DMS79 treated with DMSO at 0.1 percent for 48 hours (cell line): ENCODE measurements around the gene PDE4B.

Experiments
- DNase-seq: peaks from one replicate; lab custom pipeline; 2025; lab: John Stamatoyannopoulos, UW

PDE4B gene

DNA sequence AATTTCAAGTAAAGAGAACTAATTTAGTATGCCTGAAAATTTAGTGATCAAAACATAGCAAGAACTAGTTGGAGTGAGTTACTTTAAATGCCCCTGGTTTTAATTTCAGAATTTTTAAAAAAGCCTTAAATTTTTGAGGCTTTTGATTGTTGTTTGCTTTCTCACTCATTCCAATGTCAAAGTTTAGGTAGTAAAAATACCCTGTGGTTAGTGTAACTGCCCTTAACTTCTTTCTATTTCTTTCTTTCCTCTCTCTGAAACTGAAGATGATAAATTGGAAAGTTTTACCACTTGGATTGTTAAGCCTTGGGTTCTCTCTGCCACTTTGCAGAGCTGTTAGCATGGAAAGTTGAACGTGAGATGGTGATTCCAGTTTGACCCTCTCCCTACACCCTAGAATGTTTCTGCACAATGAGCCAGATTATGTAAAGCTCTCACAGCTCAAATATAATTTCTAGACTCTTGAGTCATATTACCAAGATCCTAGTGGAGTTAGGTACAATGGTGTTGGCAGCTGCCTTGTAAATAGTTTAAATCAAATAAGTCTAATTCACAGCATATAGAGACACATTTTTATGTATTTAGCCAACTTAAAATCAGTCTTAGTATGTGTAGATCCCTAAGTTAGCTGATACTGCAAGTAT, 548.9 kb downstream of the PDE4B start:
- DNase-seq = no peak

DNA sequence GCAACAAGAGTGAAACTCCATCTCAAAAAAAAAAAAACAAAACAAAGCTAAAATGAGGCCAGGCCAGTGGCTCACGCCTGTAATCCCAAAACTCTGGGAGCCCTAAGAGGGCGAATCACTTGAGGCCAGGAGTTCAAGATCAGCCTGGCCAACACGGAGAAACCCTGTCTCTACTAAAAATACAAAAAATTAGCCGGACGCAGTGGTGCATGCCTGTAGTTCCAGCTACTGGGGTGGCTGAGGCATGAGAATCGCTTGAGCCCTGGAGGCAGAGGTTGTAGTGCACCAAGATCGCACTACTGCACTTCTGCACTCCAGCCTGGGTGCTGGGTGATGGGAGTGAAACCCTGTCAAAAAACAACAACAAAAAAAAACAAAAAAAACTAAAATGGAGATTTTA, 550.0 kb downstream of the PDE4B start:
- DNase-seq = no peak

DNA sequence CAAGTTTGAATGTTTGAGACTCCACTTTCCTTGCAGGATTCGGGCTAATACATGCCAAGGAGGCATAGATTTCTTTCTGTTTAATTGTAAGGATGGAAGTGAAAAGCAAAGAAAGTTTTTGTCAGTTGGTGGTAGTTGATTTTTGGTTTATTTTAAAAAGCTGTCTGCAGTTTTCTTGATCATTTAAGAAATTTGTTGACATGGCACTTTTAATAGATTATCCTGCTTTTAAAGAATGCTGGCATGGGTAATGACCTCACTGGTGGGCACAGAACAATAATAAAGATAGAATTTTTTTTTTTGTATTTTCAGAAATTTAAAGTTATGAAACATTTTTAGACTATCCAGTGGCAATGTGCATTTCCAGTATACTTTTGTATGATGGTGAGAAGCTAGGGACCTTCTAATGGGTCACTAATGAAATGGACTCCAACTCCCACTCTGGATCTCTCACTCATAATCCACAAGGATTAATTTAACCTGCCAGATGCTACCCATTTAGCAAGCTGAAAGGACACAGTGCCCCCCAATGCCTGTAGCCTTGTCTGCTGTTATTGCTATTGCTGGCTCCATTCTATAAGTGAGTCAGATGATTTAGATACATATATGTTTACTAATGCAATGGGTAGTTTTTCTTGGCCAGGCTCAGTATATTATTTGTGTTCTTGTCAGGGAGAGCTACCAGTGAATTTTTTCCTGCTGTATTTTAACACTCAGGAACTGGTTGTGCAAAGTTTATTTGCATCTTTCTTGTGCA, 551.1 kb downstream of the PDE4B start:
- DNase-seq = no peak

DNA sequence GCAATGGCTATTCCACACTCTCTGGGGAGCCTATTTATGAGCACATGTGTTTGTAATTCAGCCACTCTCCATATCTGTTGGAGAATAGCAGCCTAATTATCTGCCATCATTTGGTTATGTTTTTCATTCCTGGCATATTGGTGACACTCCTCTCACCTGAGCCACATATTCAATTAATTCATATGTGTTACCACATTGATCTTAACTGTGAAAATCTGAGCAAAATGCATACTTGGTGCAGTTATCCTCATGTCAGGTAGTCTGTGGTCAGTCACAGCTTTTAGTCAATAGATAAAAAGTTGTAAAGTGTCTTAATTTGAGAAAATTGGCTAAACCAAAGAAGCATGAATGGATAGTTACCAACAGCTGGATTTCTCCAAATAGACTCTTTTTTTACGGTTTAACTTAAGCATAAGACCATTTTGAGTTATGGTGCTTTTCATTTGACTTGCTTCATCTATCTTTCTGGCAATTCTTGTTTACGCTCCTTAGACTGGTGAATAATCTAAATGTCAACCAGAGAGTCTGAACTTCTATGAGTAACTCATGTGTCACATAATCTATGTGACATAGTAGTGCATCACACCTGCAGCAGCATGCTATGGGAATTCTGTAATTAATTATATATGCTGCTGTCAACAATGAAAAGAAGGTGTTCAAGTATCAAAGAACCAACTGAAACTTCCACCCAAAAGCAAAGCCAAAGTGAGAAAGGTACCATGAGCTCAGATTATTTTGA, 553.5 kb downstream of the PDE4B start:
- no peak for DNase-seq

DNA sequence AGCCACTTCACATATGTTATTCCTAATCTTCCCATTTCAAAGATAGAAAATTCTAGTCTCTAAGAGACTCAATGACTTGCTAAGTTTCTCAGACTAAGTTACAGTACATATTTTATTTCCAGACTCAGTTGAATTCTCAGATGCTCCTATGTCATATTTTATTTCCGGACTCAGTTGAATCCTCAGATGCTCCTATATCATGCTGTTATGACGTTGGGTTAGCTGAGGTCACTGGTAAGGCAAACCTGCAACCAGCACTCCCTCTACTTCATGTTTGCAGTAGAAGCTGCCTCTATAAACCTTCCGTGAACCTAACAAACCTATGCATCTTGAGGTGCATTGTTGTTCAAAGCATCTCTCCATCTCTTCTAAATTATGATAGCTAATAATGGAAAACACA, 554.2 kb downstream of the PDE4B start:
- DNase-seq = no peak

DNA sequence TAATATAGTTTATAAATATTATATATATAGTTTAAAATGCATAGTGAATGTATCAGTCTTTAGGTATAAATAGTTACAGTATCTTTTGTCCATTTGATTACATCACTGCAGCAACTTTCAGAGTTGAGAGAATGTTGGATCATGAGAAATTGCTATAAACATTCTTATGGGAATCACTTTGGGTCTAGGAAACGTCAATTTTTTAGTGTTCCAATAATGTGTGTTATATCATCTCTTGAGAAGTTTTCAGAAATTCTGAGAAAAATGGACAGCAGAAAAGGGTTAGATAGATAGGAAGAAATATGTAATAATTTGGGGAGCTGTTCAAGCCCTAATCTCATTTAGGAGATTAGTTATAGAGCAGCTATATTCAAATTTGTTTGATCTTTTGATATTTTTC, 556.1 kb downstream of the PDE4B start:
- no peak for DNase-seq

DNA sequence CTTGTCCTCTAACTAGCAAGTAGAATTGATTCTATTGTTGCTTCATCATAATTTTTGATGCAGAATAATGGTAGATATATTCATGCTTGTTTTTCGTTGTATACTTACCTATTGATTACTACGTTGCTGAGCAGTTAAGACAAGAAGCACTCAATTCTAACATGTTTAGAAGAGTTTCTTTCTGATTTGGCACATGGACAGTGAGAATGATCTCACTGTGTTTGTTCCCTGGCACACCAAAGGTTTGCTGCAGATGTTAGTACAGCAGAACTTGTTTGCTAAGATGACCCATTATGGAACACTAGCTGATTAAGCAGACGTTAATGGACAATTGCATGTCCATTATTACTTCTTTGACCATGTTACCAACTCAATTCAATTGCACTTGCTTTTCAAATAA, 556.5 kb downstream of the PDE4B start:
- DNase-seq = no peak

DNA sequence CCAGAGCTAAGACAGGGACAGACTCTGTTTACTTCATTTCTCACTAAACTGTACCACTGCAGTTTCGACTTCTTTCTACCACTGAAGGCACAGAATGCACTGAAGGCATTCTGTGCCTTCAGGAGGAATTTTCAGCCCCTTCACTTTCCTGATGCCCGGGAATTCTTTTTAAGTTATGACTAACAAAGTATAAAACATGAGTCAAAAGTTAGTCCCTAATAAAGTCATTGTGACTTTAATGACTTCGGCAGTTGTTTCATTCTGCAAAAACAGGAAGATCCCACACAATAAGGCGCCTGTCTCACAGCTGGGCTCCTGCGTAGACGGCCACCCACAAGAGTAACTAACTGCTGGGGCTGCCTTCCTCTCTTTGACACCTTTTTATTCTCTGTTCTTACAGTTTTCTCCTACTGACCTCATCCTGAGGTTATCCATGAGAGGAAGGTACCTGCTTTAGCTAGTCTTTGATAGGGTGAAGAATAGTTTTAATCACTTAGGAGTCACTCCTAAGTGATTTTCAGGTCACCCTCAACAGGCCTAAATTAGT, 557.4 kb downstream of the PDE4B start:
- DNase-seq = no peak

DNA sequence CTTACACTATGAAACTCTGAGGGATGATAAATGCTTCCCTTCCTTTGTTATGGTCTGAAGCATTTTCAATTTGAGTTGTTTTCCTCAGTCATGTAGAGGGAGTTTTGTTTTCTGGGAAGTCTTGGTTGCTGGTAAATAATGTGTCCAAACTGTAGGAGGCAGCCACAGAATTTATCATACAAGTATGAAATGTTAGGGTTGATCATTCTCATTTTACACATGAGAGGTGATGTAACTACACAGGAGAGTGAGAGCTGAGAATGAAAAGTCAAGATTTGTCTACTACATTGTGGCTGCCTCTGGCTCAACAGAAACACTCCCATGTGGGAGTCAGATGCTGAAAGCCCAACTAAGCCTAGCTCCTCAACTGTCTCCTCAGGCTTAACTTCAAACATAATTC, 558.8 kb downstream of the PDE4B start:
- DNase-seq = no peak

DNA sequence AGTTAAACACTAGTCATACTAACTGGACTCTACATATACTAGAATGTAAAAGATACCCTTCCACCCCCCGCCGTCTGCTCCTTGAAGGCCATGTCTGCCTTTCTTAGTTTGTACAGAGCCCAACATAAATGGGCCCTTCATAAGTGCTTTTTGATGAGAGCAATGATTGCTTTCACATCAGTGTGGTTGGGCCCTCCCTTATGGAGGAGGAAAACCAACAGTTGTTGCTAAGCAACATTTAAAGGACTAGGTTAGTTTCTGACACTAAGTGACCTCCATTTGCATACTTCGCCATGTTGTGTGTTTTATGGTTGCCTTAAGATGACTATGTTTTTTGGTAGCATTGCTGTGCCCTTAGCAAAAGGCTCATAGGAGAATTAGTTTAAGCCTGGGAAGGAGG, 559.2 kb downstream of the PDE4B start:
- DNase-seq = no peak

DNA sequence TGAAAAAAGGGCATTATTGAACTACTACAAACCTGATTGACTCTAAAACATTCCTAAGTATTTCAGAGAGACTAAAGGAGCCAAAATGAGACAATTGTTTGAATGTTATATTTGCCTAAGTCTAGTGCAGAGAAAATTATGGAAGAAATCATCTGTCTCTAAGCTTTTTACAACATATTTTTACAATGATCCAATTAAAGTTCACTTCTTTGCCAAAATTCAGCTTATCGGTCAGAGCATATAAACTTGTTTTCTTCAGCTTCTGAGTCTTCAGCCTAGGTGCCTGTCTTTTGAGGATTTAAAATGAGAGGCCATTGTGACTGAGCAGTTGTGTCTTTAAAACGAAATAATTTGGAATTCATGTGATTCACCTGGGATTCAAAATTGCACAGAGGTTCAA, 560.1 kb downstream of the PDE4B start:
- DNase-seq = no peak

DNA sequence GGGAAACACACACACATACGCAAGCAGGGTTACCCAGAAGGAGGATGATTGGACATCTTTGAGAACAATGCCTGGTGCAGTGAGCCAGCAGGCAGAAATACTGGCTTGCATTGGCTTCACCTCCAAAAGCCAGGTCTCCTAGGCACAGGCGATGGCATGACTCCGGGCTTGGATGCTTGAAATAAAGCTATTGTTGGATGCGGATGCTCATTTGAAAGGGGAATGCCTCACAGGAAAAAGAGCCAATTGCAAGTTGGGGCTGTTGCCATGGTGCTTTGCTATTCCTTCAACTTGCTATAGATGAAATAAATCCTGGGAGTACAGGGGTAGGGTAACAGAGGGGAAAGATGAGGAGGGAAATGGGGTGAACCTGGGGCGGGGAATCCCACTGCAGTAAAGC, 560.6 kb downstream of the PDE4B start:
- DNase-seq = no peak

DNA sequence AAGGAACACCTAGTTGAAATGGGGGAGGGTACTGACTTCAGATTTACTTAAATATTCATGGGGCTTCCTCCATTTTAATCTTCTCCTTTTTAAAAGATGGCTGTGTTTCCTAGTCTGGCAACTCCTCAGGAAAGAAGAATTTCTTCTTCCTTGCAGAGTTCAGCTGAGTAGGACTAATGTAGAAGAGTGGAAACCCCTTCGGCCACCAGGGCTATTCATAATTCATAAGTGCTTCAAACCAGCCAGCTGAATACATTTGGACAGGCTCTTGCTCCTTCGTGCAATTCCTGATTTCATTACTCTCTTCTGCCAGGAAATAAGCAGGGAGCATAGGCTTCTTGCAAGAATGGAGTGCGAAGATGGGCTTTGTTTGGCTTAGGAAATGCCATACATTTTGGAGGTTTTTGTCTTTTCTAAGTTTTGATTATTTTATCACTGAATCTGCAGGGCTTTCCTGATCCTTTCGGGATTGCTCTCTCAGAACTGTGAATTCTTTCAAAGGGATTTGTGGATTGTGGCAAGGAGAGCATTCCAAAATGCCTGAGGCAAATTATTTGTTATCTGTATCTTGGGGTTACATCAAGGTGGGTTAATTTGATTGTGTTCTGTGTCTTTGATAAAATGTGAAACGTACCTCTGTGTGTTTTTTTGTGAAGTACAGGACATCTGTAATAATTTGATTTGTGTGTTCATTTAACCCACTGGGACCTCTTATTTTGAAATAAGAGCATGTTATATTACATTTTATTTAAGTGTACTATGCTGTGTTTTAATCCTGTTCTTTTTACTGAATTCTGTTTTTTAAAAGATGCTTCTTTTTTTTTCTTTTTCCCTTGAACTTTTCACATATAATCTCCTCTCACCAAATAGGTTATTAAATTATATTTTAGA, 561.9 kb downstream of the PDE4B start:
- DNase-seq = no peak

DNA sequence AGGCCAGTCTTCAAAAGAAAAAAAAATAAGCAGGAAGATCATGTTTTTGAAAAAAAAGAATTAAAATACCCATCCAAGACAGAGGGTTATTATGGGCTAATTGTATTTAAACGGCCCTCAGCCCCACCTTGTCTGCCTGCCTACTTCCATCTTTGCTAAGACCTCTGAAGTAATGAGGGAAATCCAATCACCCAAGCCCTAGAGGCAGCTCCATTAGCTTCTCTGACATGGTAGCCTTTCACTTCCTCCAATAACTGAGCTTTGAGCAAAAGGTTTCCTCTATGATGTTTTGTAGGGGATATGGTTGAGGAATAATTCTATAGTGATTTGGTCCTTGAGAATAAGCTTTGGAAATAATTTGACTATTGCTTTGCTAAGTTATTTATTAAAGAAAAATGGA, 563.1 kb downstream of the PDE4B start:
- DNase-seq = no peak

DNA sequence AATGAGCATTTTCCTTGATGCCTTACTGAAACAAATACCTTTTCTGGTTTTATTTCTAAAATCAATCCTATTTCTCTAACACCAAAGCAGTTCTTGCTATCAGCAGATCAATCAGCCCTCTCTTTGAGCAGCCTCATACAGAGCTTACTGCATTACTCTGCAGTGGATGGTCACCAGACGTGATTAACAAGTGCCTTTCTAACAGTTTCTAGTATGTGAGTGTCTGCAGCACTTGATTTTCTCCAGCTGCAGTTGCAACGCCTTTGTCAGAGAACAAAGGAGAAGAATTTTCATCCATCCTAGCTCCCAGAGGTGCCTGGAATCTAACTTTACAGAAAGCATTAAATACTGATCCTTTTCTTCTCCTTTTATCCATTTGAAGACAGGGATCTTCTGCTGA, 563.9 kb downstream of the PDE4B start:
- DNase-seq = no peak

DNA sequence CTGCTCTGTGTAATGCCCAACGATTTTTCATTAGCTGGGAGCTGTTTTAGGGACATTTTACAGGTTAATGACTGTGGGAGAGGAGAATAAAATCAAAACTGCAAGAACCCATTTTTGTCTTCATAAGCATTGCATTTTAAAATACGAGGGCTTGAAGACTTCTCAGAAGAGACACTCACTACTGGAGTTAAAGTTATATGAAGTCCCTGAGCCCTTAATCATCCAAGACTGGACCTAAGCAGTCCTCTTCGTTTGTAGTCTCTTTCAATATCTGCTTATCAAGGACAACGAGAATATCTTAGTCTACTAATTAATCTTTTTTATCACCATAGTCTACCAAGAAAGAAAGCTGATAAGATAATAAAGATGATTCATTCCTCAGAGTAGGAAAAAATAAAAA, 564.3 kb downstream of the PDE4B start:
- no peak for DNase-seq

DNA sequence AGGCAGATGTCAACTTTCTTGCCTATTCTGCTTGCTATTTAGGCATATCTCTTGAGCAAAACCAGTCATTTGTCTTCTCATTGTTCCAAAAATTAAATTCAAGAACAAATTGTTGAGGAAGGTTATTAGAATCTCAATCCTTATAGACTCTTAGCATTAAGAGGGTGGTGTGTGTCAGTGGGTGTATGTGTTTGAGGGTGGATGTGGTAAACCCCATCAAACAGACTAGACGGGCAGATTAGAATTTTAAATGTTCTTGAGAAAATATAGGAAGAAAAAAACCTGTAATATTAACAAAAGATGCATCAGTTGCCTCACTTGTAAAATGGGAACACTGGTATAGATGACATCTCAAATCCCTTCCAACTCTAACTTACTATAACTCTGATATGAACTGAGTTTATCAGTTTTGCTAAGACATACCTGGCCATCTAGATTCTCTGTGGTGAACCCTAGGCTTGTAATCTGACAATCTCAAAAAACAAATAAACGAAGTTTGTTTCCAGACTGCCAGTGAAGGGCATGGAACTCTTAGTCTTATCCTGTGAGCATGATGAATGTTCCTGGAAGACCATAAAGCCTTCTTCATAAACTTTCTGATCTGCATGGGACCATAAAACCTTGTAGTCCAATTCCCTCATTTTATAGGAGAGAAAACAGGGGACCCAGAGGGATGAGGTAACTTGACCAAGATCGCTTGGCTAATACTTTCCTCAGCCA, 564.9 kb downstream of the PDE4B start:
- DNase-seq = no peak

DNA sequence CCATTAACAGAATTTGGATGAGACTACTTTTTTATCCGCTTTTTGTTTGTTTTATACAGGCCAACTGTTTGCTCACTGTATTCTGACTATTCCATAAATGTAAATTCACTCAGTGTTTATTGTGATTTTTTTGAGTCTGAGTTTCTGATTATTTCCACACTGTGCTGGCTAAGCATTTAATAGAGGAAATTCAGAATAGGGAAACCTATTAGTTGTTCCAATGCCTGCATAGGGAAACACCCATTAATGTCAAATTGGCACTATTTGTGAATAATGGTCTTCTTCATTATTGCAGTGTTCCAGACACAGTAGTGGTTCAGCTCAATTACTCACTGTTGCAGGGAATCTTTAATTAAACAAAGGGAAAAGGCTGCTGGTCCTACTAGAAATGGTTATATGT, 566.6 kb downstream of the PDE4B start:
- no peak for DNase-seq

DNA sequence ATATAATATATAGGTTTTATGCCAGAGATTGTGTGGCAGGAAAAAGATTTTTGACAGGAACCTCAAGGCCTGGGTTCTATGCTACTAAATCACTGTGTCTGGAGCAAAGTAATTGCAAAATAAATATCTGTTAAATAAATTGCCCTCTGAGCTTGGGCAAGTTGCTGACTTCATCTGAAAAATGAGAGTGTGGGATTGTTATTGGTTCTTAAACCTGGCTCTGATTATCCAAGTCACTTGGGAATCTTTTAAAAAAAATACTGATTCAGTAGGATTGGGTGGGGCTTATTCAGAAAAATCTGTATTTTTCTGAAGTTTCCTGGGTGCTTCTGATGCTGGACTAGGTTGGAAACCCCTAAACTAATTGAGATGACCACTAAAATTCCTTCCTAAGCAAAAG, 567.1 kb downstream of the PDE4B start:
- no peak for DNase-seq

DNA sequence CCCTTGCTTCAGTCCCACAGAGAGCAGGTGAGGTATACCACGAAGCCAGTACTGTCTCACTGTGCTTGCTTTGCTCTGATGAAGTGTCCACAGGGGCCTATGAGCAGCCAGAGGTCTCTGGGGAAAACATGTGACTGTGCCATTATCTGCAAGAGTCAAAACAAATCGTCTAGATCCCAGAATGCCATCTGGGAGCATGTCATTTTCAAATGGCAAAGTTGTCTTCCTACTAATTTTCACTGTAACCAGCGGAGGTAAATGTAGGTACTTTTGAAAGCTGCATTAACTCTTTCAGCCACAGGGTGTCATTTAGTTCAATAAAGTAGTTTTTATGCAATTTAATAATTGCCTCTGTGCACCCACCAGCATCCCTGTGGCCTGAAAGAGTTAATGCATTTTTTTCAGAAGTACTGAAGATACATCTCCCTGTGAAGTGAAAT, 567.6 kb downstream of the PDE4B start:
- no peak for DNase-seq
